SK-N-SH (cell line): ENCODE measurements around the gene HDAC4. TPM values are rescaled to one million over a fixed set of nuclear protein-coding genes. Genes with fewer than 3 reads are reported as not detected.

ENCODE experiments used
- CTCF ChIA-PET: fragments of 300-600, 350-600 bp; formaldehyde crosslinking; extraction: SDS; loops from one replicate; lab custom pipeline; 2021; lab: Yijun Ruan, JAX
- POLR2A ChIA-PET: fragments of 350-600 bp; sonication (Branson Sonifier 250); formaldehyde crosslinking; extraction: SDS; loops from one replicate; lab custom pipeline; 2020; ENCODE audit warnings: antibody characterized with exemption, inconsistent platforms; lab: Yijun Ruan, JAX
- DNase-seq: peaks from one replicate; pipeline ENCODE4 v3.0.0; 2012
- H2AFZ ChIP-seq: fragments of 200-600 bp; sonication (generic); 2 replicates; pipeline ENCODE4 v1.8.1; 2016; ENCODE audit warnings: antibody characterized with exemption, mild to moderate bottlenecking, low read depth
- H3F3A ChIP-seq: fragments of 200-600 bp; sonication (generic); replicated peaks from 2 replicates; pipeline ENCODE3; 2016; ENCODE audit warnings: antibody characterized with exemption, mild to moderate bottlenecking; ENCODE audit not compliant: insufficient read depth
- H3K27ac ChIP-seq, 2 experiments: fragments of 200-500 bp in 1 of 2; fragments of 200-600 bp in 1 of 2; sonication (Bioruptor generic) in 1 of 2; sonication (generic), shearing (Covaris generic) in 1 of 2; 2 replicates each; pipeline versions ENCODE4 v1.5.1 to v1.6.1; 2014 to 2016; ENCODE audit warnings: low read depth in 2 of 2, inconsistent platforms in 1 of 2, low read length in 1 of 2, mild to moderate bottlenecking in 1 of 2, mixed read lengths in 1 of 2
- H3K27me3 ChIP-seq: fragments of 200-600 bp; sonication (generic), shearing (Covaris generic); 2 replicates; pipeline ENCODE4 v1.6.1; 2016; ENCODE audit warnings: mixed run types; ENCODE audit not compliant: insufficient read depth
- H3K36me3 ChIP-seq, 2 experiments: fragments of 200-500 bp in 1 of 2; fragments of 200-600 bp in 1 of 2; sonication (Bioruptor generic) in 1 of 2; sonication (generic) in 1 of 2; replicated peaks in 1 of 2; 2 replicates each; pipeline versions ENCODE3 to v1.5.1; 2014 to 2016; ENCODE audit warnings: low read length in 1 of 2, mild to moderate bottlenecking in 1 of 2; ENCODE audit not compliant: insufficient read depth in 2 of 2, control insufficient read depth in 1 of 2
- H3K4me1 ChIP-seq, 2 experiments: fragments of 200-500 bp in 1 of 2; fragments of 200-600 bp in 1 of 2; sonication (Bioruptor generic) in 1 of 2; sonication (generic), shearing (Covaris generic) in 1 of 2; 2 replicates each; pipeline versions ENCODE4 v1.5.1 to v1.6.1; 2014 to 2016; ENCODE audit warnings: low read depth in 1 of 2, low read length in 1 of 2, mixed run types in 1 of 2; ENCODE audit not compliant: insufficient read depth in 2 of 2, control insufficient read depth in 1 of 2
- H3K4me2 ChIP-seq: fragments of 200-600 bp; sonication (generic), shearing (Covaris generic); 2 replicates; pipeline ENCODE4 v1.6.1; 2017; ENCODE audit warnings: mixed run types
- H3K4me3 ChIP-seq, 2 experiments: fragments of 200-500 bp in 1 of 2; fragments of 200-600 bp in 1 of 2; sonication (Bioruptor generic) in 1 of 2; sonication (generic), shearing (Covaris generic) in 1 of 2; 2 replicates each; pipeline versions ENCODE4 v1.5.1 to v1.8.1; 2014 to 2016; ENCODE audit warnings: low read depth in 2 of 2, inconsistent platforms in 1 of 2, low read length in 1 of 2, mild to moderate bottlenecking in 1 of 2, mixed read lengths in 1 of 2, moderate library complexity in 1 of 2
- H3K79me2 ChIP-seq: fragments of 200-600 bp; sonication (generic); 2 replicates; pipeline ENCODE4 v1.8.1; 2017; ENCODE audit warnings: mild to moderate bottlenecking; ENCODE audit not compliant: insufficient read depth
- H3K9ac ChIP-seq: fragments of 200-600 bp; sonication (generic); 2 replicates; pipeline ENCODE4 v1.6.1; 2017; ENCODE audit warnings: mixed run types
- H3K9me2 ChIP-seq: fragments of 200-600 bp; sonication (generic); 2 replicates; pipeline ENCODE4 v1.6.1; 2017; ENCODE audit warnings: mixed run types
- H3K9me3 ChIP-seq: fragments of 200-600 bp; sonication (generic); 2 replicates; pipeline ENCODE4 v1.6.1; 2017; ENCODE audit warnings: mixed run types, mild to moderate bottlenecking, moderate library complexity
- H4K20me1 ChIP-seq: fragments of 200-600 bp; sonication (generic); 2 replicates; pipeline ENCODE4 v1.6.1; 2017; ENCODE audit warnings: mild to moderate bottlenecking, mixed run types; ENCODE audit not compliant: insufficient read depth
- ELF1 ChIP-seq: IDR thresholded peaks from 2 replicates; pipeline ENCODE4 v1.4.0; 2012
- FOSL2 ChIP-seq: IDR thresholded peaks from 2 replicates; pipeline ENCODE4 v1.4.0; 2012; ENCODE audit warnings: low read depth, mild to moderate bottlenecking, moderate library complexity, borderline replicate concordance
- GATA2 ChIP-seq: sonication (generic); formaldehyde crosslinking; IDR thresholded peaks from 2 replicates; pipeline ENCODE4 v1.5.0; 2020; ENCODE audit warnings: mild to moderate bottlenecking, missing genetic modification reagents
- MXI1 ChIP-seq: IDR thresholded peaks from 2 replicates; pipeline ENCODE4 v1.6.1; 2012; ENCODE audit warnings: mild to moderate bottlenecking, low read depth, low read length, improper control_type of control experiment
- NRF1 ChIP-seq: IDR thresholded peaks from 2 replicates; pipeline ENCODE4 v1.6.1; 2012; ENCODE audit warnings: low read depth, mild to moderate bottlenecking, low read length
- RAD21 ChIP-seq: IDR thresholded peaks from 2 replicates; pipeline ENCODE4 v1.6.1; 2012; ENCODE audit warnings: mild to moderate bottlenecking, low read length
- RCOR1 ChIP-seq: fragments of 150-350 bp; IDR thresholded peaks from 2 replicates; pipeline ENCODE4 v1.6.1; 2017; ENCODE audit warnings: antibody characterized with exemption, low read length
- SIN3A ChIP-seq: IDR thresholded peaks from 2 replicates; pipeline ENCODE4 v1.6.1; 2012; ENCODE audit warnings: low read depth, mild to moderate bottlenecking, low read length, moderate library complexity, borderline replicate concordance
- SMC3 ChIP-seq: IDR thresholded peaks from 2 replicates; pipeline ENCODE4 v1.6.1; 2012; ENCODE audit warnings: low read depth, low read length, improper control_type of control experiment
- USF2 ChIP-seq: fragments of 150-350 bp; IDR thresholded peaks from 2 replicates; pipeline ENCODE4 v1.6.1; 2017; ENCODE audit warnings: antibody characterized with exemption, low read length, low read depth, borderline replicate concordance
- WGBS: methylation state at CpG from one replicate; pipeline ENCODE4 v1.1.6; 2017; ENCODE audit warnings: low lambda C conversion rate; 5-methylcytosine and 5-hydroxymethylcytosine counted together
- polyA plus RNA-seq, 3 experiments: library from polyadenylated mRNA; depleted of rRNA; stranded (reverse); fragments of >200 nt; gene quantifications; 2 replicates each; pipeline ENCODE4 v1.2.3, GENCODE V29; 2012

The HDAC4 gene
- polyA plus RNA-seq, 1 of the 3 experiments (the other 2 are of a cell fraction) = 5.5 TPM

- TF ChIP-seq MXI1 = no peak
- DNase-seq = no peak
- ChIA-PET CTCF (interaction anchor here (5.3 to 5.5 kb wide), 3 partner anchors 10 to 70 kb away, joined by 39 to 101 read pairs (median 78); no protein-coding TSS in a partner anchor), POLR2A (no interaction called here)
- no peak overlapping the region for H3K4me3 ChIP-seq
- 97% methylated on average over 17 of the region's 17 CpGs for WGBS
- H3K79me2 ChIP-seq = no peaks in the 10 kb centered on the region
- no peak overlapping the region for H3K4me2 ChIP-seq
- H3K9me2 ChIP-seq = no peaks in the 10 kb centered on the region
- no peaks in the 10 kb centered on the region for H3K9me3 ChIP-seq
- no peak overlapping the region for H2AFZ ChIP-seq
- peaks cover 0 to 21% of the 10 kb centered on the region in 2 experiments for H3K36me3 ChIP-seq
- H3K9ac ChIP-seq = no peak overlapping the region
- H4K20me1 ChIP-seq = no peaks in the 10 kb centered on the region
- peaks cover 0 to 18% of the 10 kb centered on the region in 2 experiments; a peak in 1 of 4 replicates for H3K4me1 ChIP-seq
- H3K27me3 ChIP-seq = no peaks in the 10 kb centered on the region
- H3F3A ChIP-seq = no peaks in the 10 kb centered on the region
- no peak overlapping the region for H3K27ac ChIP-seq
Observed at GRCh38 chr2:239104800-239105199, 296.0 kb downstream of the HDAC4 start.

GRCh38 chr2:239103125-239104098 is 297.4 kb downstream of the HDAC4 start:
- H3K27ac ChIP-seq = no peak overlapping the region; a peak in 1 of 4 replicates
- POLR2A ChIA-PET = no interaction called here
- no peaks in the 10 kb centered on the region for H3F3A ChIP-seq
- CTCF ChIA-PET = interaction anchor here (1.1 to 5.5 kb wide), 7 partner anchors 10 to 76 kb away, joined by 3 to 78 read pairs (median 10); no protein-coding TSS in a partner anchor
- no peaks in the 10 kb centered on the region for H3K79me2 ChIP-seq
- H3K36me3 ChIP-seq = peaks cover 0 to 15% of the 10 kb centered on the region in 2 experiments
- H3K4me1 ChIP-seq = peaks cover 0 to 8% of the 10 kb centered on the region in 2 experiments; a peak in 1 of 4 replicates
- TF ChIP-seq SMC3 (no peak), ELF1 (no peak), RCOR1 (no peak), FOSL2 (no peak)
- no peak overlapping the region for H2AFZ ChIP-seq
- H3K9me3 ChIP-seq = no peaks in the 10 kb centered on the region
- H3K9me2 ChIP-seq = no peaks in the 10 kb centered on the region
- no peaks in the 10 kb centered on the region for H3K27me3 ChIP-seq
- H4K20me1 ChIP-seq = no peaks in the 10 kb centered on the region
- WGBS = 92% methylated on average over 16 of the region's 30 CpGs
- DNase-seq = no peak
- no peak overlapping the region for H3K9ac ChIP-seq
- no peak overlapping the region for H3K4me3 ChIP-seq
- no peak overlapping the region for H3K4me2 ChIP-seq

GRCh38 chr2:239102266-239102665 is 298.6 kb downstream of the HDAC4 start:
- H3K4me3 ChIP-seq = no peak overlapping the region
- H4K20me1 ChIP-seq = no peaks in the 10 kb centered on the region
- POLR2A ChIA-PET = no interaction called here
- H3F3A ChIP-seq = no peaks in the 10 kb centered on the region
- 87% methylated on average over 4 of the region's 5 CpGs for WGBS
- H2AFZ ChIP-seq = no peak overlapping the region
- no peak overlapping the region for H3K27ac ChIP-seq
- peaks cover 0 to 15% of the 10 kb centered on the region in 2 experiments for H3K36me3 ChIP-seq
- TF ChIP-seq NRF1 (no peak), USF2 (no peak), SMC3 (no peak), RAD21 (no peak), GATA2 (CRISPR knock-in tag) (no peak), FOSL2 (no peak), SIN3A (no peak)
- TF ChIP-seq, all 33 proteins: peak for 0
- Histone ChIP-seq H3K9me2 (no peaks in the 10 kb centered on the region), H3K27me3 (no peaks in the 10 kb centered on the region), H3K9me3 (no peaks in the 10 kb centered on the region), H3K79me2 (no peaks in the 10 kb centered on the region), H3K4me2 (no peak overlapping the region), H3K9ac (no peak overlapping the region), H3K4me1 (peaks cover 0 to 18% of the 10 kb centered on the region in 2 experiments; a peak in 1 of 4 replicates)
- CTCF ChIA-PET = interaction anchor here (0.5 to 2.9 kb wide), 5 partner anchors 8 to 895 kb away, joined by 3 to 10 read pairs (median 6); no protein-coding TSS in a partner anchor
- no peak for DNase-seq
